GM12878 (cell line): ENCODE data around the gene MAT2B. TPM values are rescaled to one million over a fixed set of nuclear protein-coding genes. Genes with fewer than 3 reads are reported as not detected.

Experiments used
- ATAC-seq: fragments of 200-7000 bp; cut with Tn5 transposase; 3 replicates; pipeline ENCODE4 v1.9.1; 2020; ENCODE audit warnings: mild to moderate bottlenecking, moderate library complexity
- BruUV-seq: library from RNA; stranded (reverse); fragments of 400-500 nt; replicated peaks from 2 replicates; lab custom pipeline; 2021; lab: Mats Ljungman, UMichigan
- CTCF ChIA-PET: fragments of 300-600 bp; sonication (Branson Sonifier 250); formaldehyde crosslinking; extraction: SDS; loops from one replicate; lab custom pipeline; 2021; ENCODE audit warnings: inconsistent platforms; lab: Yijun Ruan, JAX
- POLR2A ChIA-PET: fragments of 350-600 bp; formaldehyde crosslinking; extraction: SDS; loops from one replicate; lab custom pipeline; 2021; ENCODE audit warnings: inconsistent platforms; lab: Charles Lee
- RAD21 ChIA-PET: fragments of 300-600 bp; sonication (Branson Sonifier 250); formaldehyde crosslinking; loops from one replicate; lab custom pipeline; 2023; ENCODE audit warnings: antibody characterized with exemption; ENCODE audit not compliant: unreplicated experiment; lab: Charles Lee
- SMC1A ChIA-PET: fragments of 300-600 bp; sonication (Branson Sonifier 250); formaldehyde crosslinking; loops from one replicate; lab custom pipeline; 2023; ENCODE audit not compliant: unreplicated experiment, uncharacterized antibody; lab: Charles Lee
- DNase-seq: peaks from one replicate; pipeline ENCODE4 v3.0.0-alpha.2; 2011; ENCODE audit warnings: low read depth, low spot score
- FAIRE-seq: peaks from 3 replicates; lab custom pipeline; 2011; peaks lifted over from hg19 to GRCh38; lab: Jason Lieb, UNC
- H2AFZ ChIP-seq: 2 replicates; pipeline ENCODE4 v1.6.0; 2011; ENCODE audit warnings: low read depth, low read length, control low read depth; ENCODE audit not compliant: control insufficient read depth
- H3K27ac ChIP-seq: 2 replicates; pipeline ENCODE4 v1.5.1; 2011; ENCODE audit warnings: control low read depth; ENCODE audit not compliant: control insufficient read depth, insufficient read depth
- H3K27me3 ChIP-seq, 2 experiments: replicated peaks in 1 of 2; 2 replicates each; pipeline versions ENCODE4 v1.6.0 to v1.6.1; 2011; ENCODE audit warnings: low read length in 1 of 2; ENCODE audit not compliant: control insufficient read depth in 2 of 2, insufficient read depth in 2 of 2
- H3K36me3 ChIP-seq, 2 experiments: 2 replicates each; pipeline ENCODE4 v1.5.1; 2011; ENCODE audit warnings: low read length in 1 of 2; ENCODE audit not compliant: control insufficient read depth in 2 of 2, insufficient read depth in 2 of 2
- H3K4me1 ChIP-seq: 2 replicates; pipeline ENCODE4 v1.6.1; 2011; ENCODE audit warnings: mild to moderate bottlenecking, low read length, moderate library complexity, mixed read lengths; ENCODE audit not compliant: control insufficient read depth, insufficient read depth
- H3K4me2 ChIP-seq: 2 replicates; pipeline ENCODE4 v1.6.0; 2011; ENCODE audit warnings: control low read depth; ENCODE audit not compliant: control insufficient read depth, insufficient read depth
- H3K4me3 ChIP-seq: fragments of 200-600 bp; sonication (generic); 2 replicates; pipeline ENCODE4 v1.5.1; 2016
- H3K79me2 ChIP-seq: 2 replicates; pipeline ENCODE4 v1.6.0; 2011; ENCODE audit warnings: low read length; ENCODE audit not compliant: control insufficient read depth, insufficient read depth
- H3K9ac ChIP-seq: 2 replicates; pipeline ENCODE4 v1.8.0; 2011; ENCODE audit warnings: low read length, control low read depth, mixed read lengths; ENCODE audit not compliant: control insufficient read depth, insufficient read depth
- H3K9me3 ChIP-seq: replicated peaks from 3 replicates; pipeline ENCODE4 v1.5.1; 2011; ENCODE audit warnings: mild to moderate bottlenecking, low read length; ENCODE audit not compliant: control insufficient read depth, insufficient read depth
- H4K20me1 ChIP-seq: 2 replicates; pipeline ENCODE4 v1.6.0; 2011; ENCODE audit not compliant: control insufficient read depth, insufficient read depth
- BCL3 ChIP-seq: IDR thresholded peaks from 2 replicates; pipeline ENCODE4 v1.6.1; 2011; ENCODE audit warnings: borderline replicate concordance, low read depth, mild to moderate bottlenecking, moderate library complexity, low read length; ENCODE audit not compliant: insufficient read depth, poor library complexity, severe bottlenecking
- EP300 ChIP-seq, 2 experiments: fragments of 150-350 bp in 1 of 2; IDR thresholded peaks; 2 replicates each; pipeline ENCODE4 v1.6.1; 2011 to 2012; ENCODE audit warnings: low read depth in 2 of 2, low read length in 2 of 2, borderline replicate concordance in 1 of 2, improper control_type of control experiment in 1 of 2, inconsistent platforms in 1 of 2; ENCODE audit not compliant: control insufficient read depth in 1 of 2
- HCFC1 ChIP-seq: fragments of 150-350 bp; IDR thresholded peaks from 2 replicates; pipeline ENCODE4 v1.6.1; 2014; ENCODE audit warnings: low read length
- HDAC2 ChIP-seq: fragments of 200-600 bp; sonication (generic); IDR thresholded peaks from 2 replicates; pipeline ENCODE4 v1.6.1; 2017
- HDAC6 ChIP-seq: fragments of 200-600 bp; sonication (generic); IDR thresholded peaks from one replicate; pipeline ENCODE4 v1.8.0; 2017; ENCODE audit warnings: antibody characterized with exemption; ENCODE audit not compliant: unreplicated experiment
- IKZF2 ChIP-seq, 2 experiments: fragments of 450-650 bp; IDR thresholded peaks; 2 replicates each; pipeline ENCODE4 v1.6.1; 2017; ENCODE audit warnings: mild to moderate bottlenecking in 2 of 2, moderate library complexity in 2 of 2
- KAT2A ChIP-seq: conservative IDR thresholded peaks from 2 replicates; pipeline ENCODE4 v1.6.1; 2011; ENCODE audit warnings: low read depth, low read length; ENCODE audit not compliant: control insufficient read depth
- MEF2A ChIP-seq: IDR thresholded peaks from 2 replicates; pipeline ENCODE4 v1.6.1; 2011; ENCODE audit warnings: low read depth, mild to moderate bottlenecking, low read length, moderate library complexity; ENCODE audit not compliant: insufficient read depth
- MLLT1 ChIP-seq: fragments of 450-650 bp; IDR thresholded peaks from 2 replicates; pipeline ENCODE4 v1.6.1; 2016; ENCODE audit warnings: mild to moderate bottlenecking
- NFYB ChIP-seq: IDR thresholded peaks from 2 replicates; pipeline ENCODE4 v1.6.1; 2011; ENCODE audit warnings: low read depth, mild to moderate bottlenecking, low read length, improper control_type of control experiment, moderate library complexity; ENCODE audit not compliant: insufficient read depth
- PAX5 ChIP-seq: IDR thresholded peaks from 2 replicates; pipeline ENCODE4 v1.6.1; 2011; ENCODE audit warnings: low read depth, low read length, borderline replicate concordance
- RCOR1 ChIP-seq: conservative IDR thresholded peaks from 2 replicates; pipeline ENCODE4 v1.6.1; 2012; ENCODE audit warnings: low read depth, low read length, improper control_type of control experiment
- SPI1 ChIP-seq: IDR thresholded peaks from 2 replicates; pipeline ENCODE4 v1.6.1; 2011; ENCODE audit warnings: low read depth, mild to moderate bottlenecking, low read length, moderate library complexity, borderline replicate concordance; ENCODE audit not compliant: insufficient read depth
- STAT1 ChIP-seq: fragments of 450-650 bp; conservative IDR thresholded peaks from 2 replicates; pipeline ENCODE4 v1.6.1; 2014; ENCODE audit warnings: antibody characterized with exemption, mild to moderate bottlenecking
- TCF12 ChIP-seq: IDR thresholded peaks from 2 replicates; pipeline ENCODE4 v1.6.1; 2011; ENCODE audit warnings: low read depth, mild to moderate bottlenecking, low read length
- ZNF217 ChIP-seq: fragments of 450-650 bp; IDR thresholded peaks from 2 replicates; pipeline ENCODE4 v1.6.1; 2017; ENCODE audit warnings: antibody characterized with exemption, mild to moderate bottlenecking
- WGBS: methylation state at CpG from one replicate; pipeline ENCODE4 v1.1.6; 2016; ENCODE audit warnings: low lambda C conversion rate; ENCODE audit not compliant: insufficient replicate concordance, insufficient coverage; ENCODE audit errors: missing lambda C conversion rate; 5-methylcytosine and 5-hydroxymethylcytosine counted together
- in situ Hi-C: fragments of 300-500 bp; cut with MboI; formaldehyde crosslinking; loops from 9 replicates; pipeline ENCODE4 v1.14.3; 2018; ENCODE audit warnings: mixed read lengths
- intact Hi-C: fragments of 100-400 bp; cut with micrococcal nuclease; formaldehyde crosslinking; loops from one replicate; pipeline ENCODE4 v1.14.2; 2022; ENCODE audit not compliant: unreplicated experiment
- polyA plus RNA-seq, 11 experiments: library from polyadenylated mRNA; depleted of rRNA in 4 of 11; unstranded in 6 of 11; stranded (reverse) in 5 of 11; fragments of >200 nt; fragmentation: Nextera tagmentation in 4 of 11; fragmentation: Illumina TruSeq in 1 of 11; extraction: Ambion mirVana in 4 of 11; extraction: Trizol in 1 of 11; gene quantifications; 1 replicate in 1 of 11; 2 replicates in 10 of 11; pipeline versions ENCODE4 v1.2.1 to v1.2.3, GENCODE V29; 2011 to 2016; ENCODE audit warnings: inconsistent platforms in 2 of 11, missing spikeins in 2 of 11, low read depth in 1 of 11
- total RNA-seq, 4 experiments: library from RNA; depleted of rRNA in 3 of 4; stranded (reverse); fragments of >200 nt in 3 of 4; fragmentation: Illumina TruSeq in 1 of 4; extraction: Trizol in 1 of 4; gene quantifications; 2 replicates each; pipeline versions ENCODE4 v1.2.1 to v1.2.3, GENCODE V29; 2013 to 2021
- TF ChIP-seq, protein P1 (sequence below): fragments of 450-650 bp; IDR thresholded peaks from 2 replicates; pipeline ENCODE4 v1.6.1; 2017; ENCODE audit warnings: antibody characterized with exemption, mild to moderate bottlenecking, moderate library complexity

The MAT2B gene
- total and polyA plus RNA-seq, 10 of the 15 experiments (the other 5 are each of a cell fraction or from before 2014, with no cell fraction given), result 43.2 to 122 (median 63.7) TPM

GRCh38 chr5:163551156-163551555 is 45.7 kb downstream of the MAT2B start:
- 47% methylated on average over 3 of the region's 3 CpGs for WGBS
- Histone ChIP-seq H3K9me3 (no peaks in the 10 kb centered on the region), H3K9ac (no peak overlapping the region), H3K4me3 (no peak overlapping the region), H3K79me2 (no peaks in the 10 kb centered on the region), H4K20me1 (no peaks in the 10 kb centered on the region), H3K27me3 (no peaks in the 10 kb centered on the region; a peak in 1 of 4 replicates), H2AFZ (no peak overlapping the region), H3K27ac (no peak overlapping the region), H3K36me3 (no peaks in the 10 kb centered on the region), H3K4me1 (no peaks in the 10 kb centered on the region), H3K4me2 (no peak overlapping the region)
- no peak for FAIRE-seq
- no TSS peak for BruUV-seq
- intact Hi-C loops (no loop called here), in situ Hi-C loops (no loop called here)
- ChIA-PET CTCF (interaction anchor here (1.0 kb wide), 1 partner anchor 13 kb away, joined by 3 read pairs; no protein-coding TSS in a partner anchor), SMC1A (no interaction called here), RAD21 (no interaction called here), POLR2A (no interaction called here)
- no peak for ATAC-seq
- DNase-seq, result no peak
- TF ChIP-seq, protein P1, sequence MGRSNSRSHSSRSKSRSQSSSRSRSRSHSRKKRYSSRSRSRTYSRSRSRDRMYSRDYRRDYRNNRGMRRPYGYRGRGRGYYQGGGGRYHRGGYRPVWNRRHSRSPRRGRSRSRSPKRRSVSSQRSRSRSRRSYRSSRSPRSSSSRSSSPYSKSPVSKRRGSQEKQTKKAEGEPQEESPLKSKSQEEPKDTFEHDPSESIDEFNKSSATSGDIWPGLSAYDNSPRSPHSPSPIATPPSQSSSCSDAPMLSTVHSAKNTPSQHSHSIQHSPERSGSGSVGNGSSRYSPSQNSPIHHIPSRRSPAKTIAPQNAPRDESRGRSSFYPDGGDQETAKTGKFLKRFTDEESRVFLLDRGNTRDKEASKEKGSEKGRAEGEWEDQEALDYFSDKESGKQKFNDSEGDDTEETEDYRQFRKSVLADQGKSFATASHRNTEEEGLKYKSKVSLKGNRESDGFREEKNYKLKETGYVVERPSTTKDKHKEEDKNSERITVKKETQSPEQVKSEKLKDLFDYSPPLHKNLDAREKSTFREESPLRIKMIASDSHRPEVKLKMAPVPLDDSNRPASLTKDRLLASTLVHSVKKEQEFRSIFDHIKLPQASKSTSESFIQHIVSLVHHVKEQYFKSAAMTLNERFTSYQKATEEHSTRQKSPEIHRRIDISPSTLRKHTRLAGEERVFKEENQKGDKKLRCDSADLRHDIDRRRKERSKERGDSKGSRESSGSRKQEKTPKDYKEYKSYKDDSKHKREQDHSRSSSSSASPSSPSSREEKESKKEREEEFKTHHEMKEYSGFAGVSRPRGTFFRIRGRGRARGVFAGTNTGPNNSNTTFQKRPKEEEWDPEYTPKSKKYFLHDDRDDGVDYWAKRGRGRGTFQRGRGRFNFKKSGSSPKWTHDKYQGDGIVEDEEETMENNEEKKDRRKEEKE, result no peak
- TF ChIP-seq NFYB (no peak), PAX5 (no peak), RCOR1 (no peak), MEF2A (no peak), HDAC2 (no peak), MLLT1 (no peak), HDAC6 (no peak), ZNF217 (no peak), SPI1 (no peak), STAT1 (no peak), HCFC1 (no peak), TCF12 (no peak), EP300 (IDR thresholded peaks at IDR 0.05; ENCODE audit: borderline replicate concordance in 1 of 2, control insufficient read depth in 1 of 2, low read depth in 2 of 2, low read length in 2 of 2) (no peak), IKZF2 (IDR thresholded peaks at IDR 0.05) (no peak), KAT2A (no peak), BCL3 (no peak)
